Sigmoid colon (tissue), 4 donors: ENCODE data around the gene RNF123.

Source experiments
- EP300 ChIP-seq, 4 donors: sonication (generic); formaldehyde crosslinking; IDR thresholded peaks; one replicate each; pipeline ENCODE4 v1.6.1; 2017; ENCODE audit warnings: antibody characterized with exemption in 4 of 4
- POLR2A ChIP-seq, 2 donors: fragments of 450-650 bp; IDR thresholded peaks; one replicate each; pipeline ENCODE4 v1.6.1; 2016; ENCODE audit warnings: antibody characterized with exemption in 2 of 2, mild to moderate bottlenecking in 2 of 2, moderate library complexity in 2 of 2
- POLR2AphosphoS5 ChIP-seq, 4 donors: sonication (generic); formaldehyde crosslinking; IDR thresholded peaks; one replicate each; pipeline ENCODE4 v1.6.1; 2017; ENCODE audit warnings: antibody characterized with exemption in 4 of 4
- TF ChIP-seq, protein P1 (sequence below), 4 experiments: fragments of 450-650 bp in 3 of 4; fragments of 200-600 bp in 1 of 4; IDR thresholded peaks; one replicate each; pipeline ENCODE4 v1.5.1; 2016 to 2019; ENCODE audit warnings: antibody characterized with exemption in 4 of 4, mild to moderate bottlenecking in 3 of 4, moderate library complexity in 2 of 4

- TF ChIP-seq POLR2A (IDR thresholded peaks at IDR 0.05): no peak
- TF ChIP-seq, protein P1, sequence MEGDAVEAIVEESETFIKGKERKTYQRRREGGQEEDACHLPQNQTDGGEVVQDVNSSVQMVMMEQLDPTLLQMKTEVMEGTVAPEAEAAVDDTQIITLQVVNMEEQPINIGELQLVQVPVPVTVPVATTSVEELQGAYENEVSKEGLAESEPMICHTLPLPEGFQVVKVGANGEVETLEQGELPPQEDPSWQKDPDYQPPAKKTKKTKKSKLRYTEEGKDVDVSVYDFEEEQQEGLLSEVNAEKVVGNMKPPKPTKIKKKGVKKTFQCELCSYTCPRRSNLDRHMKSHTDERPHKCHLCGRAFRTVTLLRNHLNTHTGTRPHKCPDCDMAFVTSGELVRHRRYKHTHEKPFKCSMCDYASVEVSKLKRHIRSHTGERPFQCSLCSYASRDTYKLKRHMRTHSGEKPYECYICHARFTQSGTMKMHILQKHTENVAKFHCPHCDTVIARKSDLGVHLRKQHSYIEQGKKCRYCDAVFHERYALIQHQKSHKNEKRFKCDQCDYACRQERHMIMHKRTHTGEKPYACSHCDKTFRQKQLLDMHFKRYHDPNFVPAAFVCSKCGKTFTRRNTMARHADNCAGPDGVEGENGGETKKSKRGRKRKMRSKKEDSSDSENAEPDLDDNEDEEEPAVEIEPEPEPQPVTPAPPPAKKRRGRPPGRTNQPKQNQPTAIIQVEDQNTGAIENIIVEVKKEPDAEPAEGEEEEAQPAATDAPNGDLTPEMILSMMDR (IDR thresholded peaks at IDR 0.05): no peak
- no peak for TF ChIP-seq EP300 (IDR thresholded peaks at IDR 0.05)
- no peak for TF ChIP-seq POLR2AphosphoS5 (IDR thresholded peaks at IDR 0.05)
Observed at GRCh38 chr3:49674497-49674983, 14.8 kb upstream of the RNF123 start.
